ENCODE data around the gene CUL7. TPM values are rescaled to one million over a fixed set of nuclear protein-coding genes. Genes with fewer than 3 reads are reported as not detected.
"Not testable (repeated sequence)": the region's sequence is repeated elsewhere in the genome, so short reads cannot be mapped to it uniquely, and the experiment has no call there.

The CUL7 gene
- total RNA-seq, 4 donors from 2014 or later, result 6.4 to 65.1 (median 18.9) TPM

DNA sequence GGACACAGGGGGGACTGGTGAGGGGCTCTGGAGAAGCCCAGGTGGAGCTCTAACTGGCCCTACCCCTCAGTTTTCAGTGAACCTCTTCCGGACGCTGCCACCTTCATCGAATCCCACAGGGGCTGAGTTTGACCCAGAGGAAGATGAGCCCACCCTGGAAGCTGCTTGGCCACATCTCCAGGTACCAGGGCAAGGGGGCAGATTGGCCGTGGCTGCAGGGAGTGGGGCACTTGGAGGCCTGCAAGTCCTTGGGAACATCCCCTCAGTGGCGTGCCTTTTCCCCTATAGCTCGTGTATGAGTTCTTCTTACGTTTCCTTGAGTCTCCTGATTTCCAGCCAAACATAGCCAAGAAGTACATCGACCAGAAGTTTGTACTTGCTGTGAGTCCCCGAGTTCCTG, 46.5 kb downstream of the CUL7 start:
- Histone ChIP-seq H3K27me3 (no peaks in the 10 kb centered on the region), H3K4me1 (no peaks in the 10 kb centered on the region), H3K4me3 (no peak overlapping the region), H3K36me3 (no peaks in the 10 kb centered on the region), H3K9me3 (no peaks in the 10 kb centered on the region), H3K27ac (no peak overlapping the region)
- TF ChIP-seq POLR2A (IDR thresholded peaks at IDR 0.05) (no peak), CTCF (IDR thresholded peaks at IDR 0.05) (no peak)
- intact Hi-C loops (cut with DNase I; ENCODE audit: low total_unique reads), result no loop called here
- no peak for DNase-seq

- TF ChIP-seq POLR2A (IDR thresholded peaks at IDR 0.05), result no peak
- no peak for TF ChIP-seq CTCF (IDR thresholded peaks at IDR 0.05)
- no peaks in the 10 kb centered on the region for H3K36me3 ChIP-seq
These were observed 47.4 kb downstream of the CUL7 start for GRCh38 chr6:43006251-43006650.

GRCh38 chr6:43005844-43006243, 47.8 kb downstream of the CUL7 start:
- H3K27me3 ChIP-seq, result no peaks in the 10 kb centered on the region
- H3K36me3 ChIP-seq, result no peaks in the 10 kb centered on the region
- TF ChIP-seq POLR2A (IDR thresholded peaks at IDR 0.05) (no peak), CTCF (IDR thresholded peaks at IDR 0.05) (no peak)
- H3K4me3 ChIP-seq, result no peak overlapping the region
- intact Hi-C loops (cut with DNase I; ENCODE audit: low total_unique reads), result no loop called here
- no peak overlapping the region for H3K27ac ChIP-seq
- H3K4me1 ChIP-seq, result no peaks in the 10 kb centered on the region
- no peaks in the 10 kb centered on the region for H3K9me3 ChIP-seq
- DNase-seq, result no peak

More at GRCh38 chr6:43006251-43006650, 47.4 kb downstream of the CUL7 start:
- no peak overlapping the region for H3K27ac ChIP-seq
- no peaks in the 10 kb centered on the region for H3K4me1 ChIP-seq
- H3K4me3 ChIP-seq, result no peak overlapping the region
- no peak for DNase-seq
- H3K27me3 ChIP-seq, result no peaks in the 10 kb centered on the region
- H3K9me3 ChIP-seq, result no peaks in the 10 kb centered on the region
- intact Hi-C loops (cut with DNase I; ENCODE audit: low total_unique reads), result no loop called here

DNA sequence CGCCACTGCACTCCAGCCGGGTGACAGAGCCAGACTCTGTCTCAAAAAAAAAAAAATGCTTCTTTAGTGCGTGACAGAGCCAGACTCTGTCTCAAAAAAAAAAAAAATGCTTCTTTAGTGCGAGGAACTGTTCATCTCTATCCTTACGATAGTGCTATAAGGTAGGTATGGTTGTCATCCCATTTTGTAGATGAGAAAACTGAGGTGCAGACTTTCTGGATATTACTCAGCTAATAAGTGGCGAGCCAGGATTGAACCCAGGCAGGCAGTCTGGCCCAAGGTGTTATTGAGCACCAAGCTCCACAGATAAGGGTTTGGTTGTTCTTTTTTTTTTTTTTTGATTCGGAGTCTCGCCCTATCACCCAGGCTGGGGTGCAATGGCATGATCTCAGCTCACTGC, 51.8 kb downstream of the CUL7 start:
- no peak overlapping the region for H3K27ac ChIP-seq
- no peaks in the 10 kb centered on the region for H3K36me3 ChIP-seq
- no peak overlapping the region for H3K4me3 ChIP-seq
- H3K9me3 ChIP-seq, result no peaks in the 10 kb centered on the region
- intact Hi-C loops (cut with DNase I; ENCODE audit: low total_unique reads), result no loop called here
- TF ChIP-seq POLR2A (IDR thresholded peaks at IDR 0.05) (no peak), CTCF (IDR thresholded peaks at IDR 0.05) (no peak)
- H3K27me3 ChIP-seq, result no peaks in the 10 kb centered on the region
- H3K4me1 ChIP-seq, result no peaks in the 10 kb centered on the region
- no peak for DNase-seq

- DNase-seq; H3K36me3 ChIP-seq; H3K27ac ChIP-seq; intact Hi-C loops (cut with DNase I; ENCODE audit: low total_unique reads); H3K4me1 ChIP-seq; H3K9me3 ChIP-seq; H3K4me3 ChIP-seq; H3K27me3 ChIP-seq: not testable (repeated sequence)
These were observed 55.4 kb downstream of the CUL7 start for GRCh38 chr6:42998205-42998604.

DNA sequence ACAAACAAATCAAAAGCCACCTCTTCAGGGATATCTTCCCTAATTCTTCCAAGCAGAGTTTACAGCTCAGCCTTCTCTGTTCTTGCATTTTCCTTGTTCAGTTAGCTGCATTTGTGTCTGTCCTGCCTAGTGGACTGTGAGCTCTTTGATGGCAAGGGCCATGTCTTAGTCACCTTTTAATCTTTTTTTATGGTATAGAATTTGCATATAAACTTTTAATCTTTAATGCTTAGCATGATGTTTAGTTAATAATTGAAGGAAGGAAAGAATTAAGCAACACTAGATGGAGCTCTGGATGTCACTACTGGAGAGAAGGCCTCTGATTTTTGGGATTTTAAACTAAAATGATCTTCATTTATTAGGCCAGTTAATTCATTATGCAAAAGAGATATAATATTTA, 57.1 kb downstream of the CUL7 start:
- no peak for DNase-seq
- intact Hi-C loops (cut with DNase I; ENCODE audit: low total_unique reads), result no loop called here
- no peaks in the 10 kb centered on the region for H3K27me3 ChIP-seq
- no peaks in the 10 kb centered on the region for H3K9me3 ChIP-seq
- no peak overlapping the region for H3K27ac ChIP-seq
- no peaks in the 10 kb centered on the region for H3K36me3 ChIP-seq
- H3K4me3 ChIP-seq, result no peak overlapping the region
- no peaks in the 10 kb centered on the region for H3K4me1 ChIP-seq
- TF ChIP-seq POLR2A (IDR thresholded peaks at IDR 0.05), result no peak
- TF ChIP-seq CTCF (IDR thresholded peaks at IDR 0.05), result no peak
